ENCODE data around the gene RYR3.

- TF ChIP-seq EZH2phosphoT487 (IDR thresholded peaks at IDR 0.05; ENCODE audit: borderline replicate concordance, low read depth, low read length) (no peak), CTCF (conservative IDR thresholded peaks at IDR 0.05; ENCODE audit: low read length) (no peak)
Observed at GRCh38 chr15:33354411-33354810, 43.6 kb downstream of the RYR3 start.

All from OCI-LY7 (cell line).